Measurements from ENCODE around the gene ERN1.

ERN1 gene

GRCh38 chr17:64077379-64077778 lies 52.6 kb downstream of the ERN1 start:
- H3K4me1 Mint-ChIP-seq (ENCODE audit: low read depth), result peaks cover 42% of the 10 kb centered on the region
- H3K36me3 Mint-ChIP-seq (ENCODE audit: low read depth), result peaks cover 43% of the 10 kb centered on the region
- no peaks in the 10 kb centered on the region for H3K27me3 Mint-ChIP-seq
- no peak overlapping the region for H3K27ac Mint-ChIP-seq
- H3K9me3 Mint-ChIP-seq, result no peaks in the 10 kb centered on the region
- no peak overlapping the region for H3K4me3 Mint-ChIP-seq

GRCh38 chr17:64075913-64076312 lies 54.0 kb downstream of the ERN1 start:
- Mint-ChIP-seq H3K36me3 (ENCODE audit: low read depth) (peaks cover 58% of the 10 kb centered on the region), H3K27ac (peak overlapping the region; percentile 29), H3K9me3 (peaks cover under 1% of the 10 kb centered on the region), H3K4me3 (no peak overlapping the region), H3K27me3 (no peaks in the 10 kb centered on the region), H3K4me1 (ENCODE audit: low read depth) (peaks cover 42% of the 10 kb centered on the region)

GRCh38 chr17:64074704-64075426 lies 55.1 kb downstream of the ERN1 start:
- Mint-ChIP-seq H3K27me3 (no peaks in the 10 kb centered on the region), H3K36me3 (ENCODE audit: low read depth) (peaks cover 68% of the 10 kb centered on the region), H3K27ac (no peak overlapping the region), H3K4me3 (no peak overlapping the region), H3K4me1 (ENCODE audit: low read depth) (peaks cover 34% of the 10 kb centered on the region), H3K9me3 (peaks cover 5% of the 10 kb centered on the region)

- Mint-ChIP-seq H3K4me3 (no peak overlapping the region), H3K36me3 (ENCODE audit: low read depth) (peaks cover 72% of the 10 kb centered on the region)
These were observed 55.9 kb downstream of the ERN1 start for GRCh38 chr17:64073771-64074703.

GRCh38 chr17:64071111-64071510 lies 58.8 kb downstream of the ERN1 start:
- Mint-ChIP-seq H3K4me1 (ENCODE audit: low read depth) (peaks cover 34% of the 10 kb centered on the region), H3K27ac (peak overlapping the region; percentile 13), H3K9me3 (peaks cover 5% of the 10 kb centered on the region), H3K36me3 (ENCODE audit: low read depth) (peaks cover 84% of the 10 kb centered on the region), H3K27me3 (no peaks in the 10 kb centered on the region), H3K4me3 (no peak overlapping the region)

More at GRCh38 chr17:64073771-64074703, 55.9 kb downstream of the ERN1 start:
- H3K4me1 Mint-ChIP-seq (ENCODE audit: low read depth), result peaks cover 29% of the 10 kb centered on the region
- peaks cover 5% of the 10 kb centered on the region for H3K9me3 Mint-ChIP-seq
- no peaks in the 10 kb centered on the region for H3K27me3 Mint-ChIP-seq
- H3K27ac Mint-ChIP-seq, result peak overlapping the region; percentile 36

- Mint-ChIP-seq H3K4me3 (no peak overlapping the region), H3K27me3 (no peaks in the 10 kb centered on the region), H3K9me3 (peaks cover 5% of the 10 kb centered on the region), H3K27ac (no peak overlapping the region), H3K4me1 (ENCODE audit: low read depth) (peaks cover 32% of the 10 kb centered on the region), H3K36me3 (ENCODE audit: low read depth) (peaks cover 81% of the 10 kb centered on the region)
These were observed 59.7 kb downstream of the ERN1 start for GRCh38 chr17:64070213-64070612.

GRCh38 chr17:64069143-64069542 lies 60.8 kb downstream of the ERN1 start:
- peaks cover 85% of the 10 kb centered on the region for H3K36me3 Mint-ChIP-seq (ENCODE audit: low read depth)
- no peaks in the 10 kb centered on the region for H3K27me3 Mint-ChIP-seq

GRCh38 chr17:64067657-64068056 lies 62.3 kb downstream of the ERN1 start:
- Mint-ChIP-seq H3K4me1 (ENCODE audit: low read depth) (peaks cover 47% of the 10 kb centered on the region), H3K27ac (peak overlapping the region; percentile 92), H3K36me3 (ENCODE audit: low read depth) (peaks cover 89% of the 10 kb centered on the region), H3K4me3 (peak overlapping the region; percentile 71), H3K9me3 (peaks cover 5% of the 10 kb centered on the region), H3K27me3 (no peaks in the 10 kb centered on the region)

More at GRCh38 chr17:64069143-64069542, 60.8 kb downstream of the ERN1 start:
- H3K4me3 Mint-ChIP-seq, result no peak overlapping the region
- H3K4me1 Mint-ChIP-seq (ENCODE audit: low read depth), result peaks cover 37% of the 10 kb centered on the region
- peaks cover 5% of the 10 kb centered on the region for H3K9me3 Mint-ChIP-seq
- H3K27ac Mint-ChIP-seq, result no peak overlapping the region

- H3K36me3 Mint-ChIP-seq (ENCODE audit: low read depth), result peaks cover 84% of the 10 kb centered on the region
- H3K27me3 Mint-ChIP-seq, result no peaks in the 10 kb centered on the region
- peak overlapping the region; percentile 71 for H3K4me3 Mint-ChIP-seq
- H3K9me3 Mint-ChIP-seq, result peaks cover 5% of the 10 kb centered on the region
- H3K27ac Mint-ChIP-seq, result peak overlapping the region; percentile 92
- peaks cover 54% of the 10 kb centered on the region for H3K4me1 Mint-ChIP-seq (ENCODE audit: low read depth)
These were observed 63.2 kb downstream of the ERN1 start for GRCh38 chr17:64066716-64067115.

- peaks cover 70% of the 10 kb centered on the region for H3K4me1 Mint-ChIP-seq (ENCODE audit: low read depth)
- H3K27ac Mint-ChIP-seq, result no peak overlapping the region
- H3K27me3 Mint-ChIP-seq, result no peaks in the 10 kb centered on the region
- H3K9me3 Mint-ChIP-seq, result no peaks in the 10 kb centered on the region
- H3K4me3 Mint-ChIP-seq, result peak overlapping the region; percentile 32
- peaks cover 81% of the 10 kb centered on the region for H3K36me3 Mint-ChIP-seq (ENCODE audit: low read depth)
These were observed 64.8 kb downstream of the ERN1 start for GRCh38 chr17:64065161-64065560.

GRCh38 chr17:64064331-64064730 lies 65.6 kb downstream of the ERN1 start:
- no peaks in the 10 kb centered on the region for H3K27me3 Mint-ChIP-seq
- H3K27ac Mint-ChIP-seq, result no peak overlapping the region
- peaks cover 73% of the 10 kb centered on the region for H3K4me1 Mint-ChIP-seq (ENCODE audit: low read depth)
- no peaks in the 10 kb centered on the region for H3K9me3 Mint-ChIP-seq
- H3K36me3 Mint-ChIP-seq (ENCODE audit: low read depth), result peaks cover 79% of the 10 kb centered on the region
- H3K4me3 Mint-ChIP-seq, result peak overlapping the region; percentile 32

GRCh38 chr17:64063766-64064224 lies 66.1 kb downstream of the ERN1 start:
- Mint-ChIP-seq H3K4me3 (peak overlapping the region; percentile 33), H3K27me3 (no peaks in the 10 kb centered on the region), H3K36me3 (ENCODE audit: low read depth) (peaks cover 79% of the 10 kb centered on the region), H3K9me3 (no peaks in the 10 kb centered on the region), H3K27ac (peak overlapping the region; percentile 23), H3K4me1 (ENCODE audit: low read depth) (peaks cover 74% of the 10 kb centered on the region)

- no peaks in the 10 kb centered on the region for H3K9me3 Mint-ChIP-seq
- H3K27me3 Mint-ChIP-seq, result no peaks in the 10 kb centered on the region
- H3K27ac Mint-ChIP-seq, result peak overlapping the region; percentile 59
- H3K4me3 Mint-ChIP-seq, result peak overlapping the region; percentile 38
- H3K4me1 Mint-ChIP-seq (ENCODE audit: low read depth), result peaks cover 81% of the 10 kb centered on the region
- peaks cover 79% of the 10 kb centered on the region for H3K36me3 Mint-ChIP-seq (ENCODE audit: low read depth)
These were observed 66.9 kb downstream of the ERN1 start for GRCh38 chr17:64063088-64063487.

- H3K27me3 Mint-ChIP-seq, result no peaks in the 10 kb centered on the region
- no peaks in the 10 kb centered on the region for H3K9me3 Mint-ChIP-seq
- peaks cover 72% of the 10 kb centered on the region for H3K36me3 Mint-ChIP-seq (ENCODE audit: low read depth)
- peak overlapping the region; percentile 80 for H3K27ac Mint-ChIP-seq
- H3K4me3 Mint-ChIP-seq, result peak overlapping the region; percentile 3
- peaks cover 76% of the 10 kb centered on the region for H3K4me1 Mint-ChIP-seq (ENCODE audit: low read depth)
These were observed 68.6 kb downstream of the ERN1 start for GRCh38 chr17:64061178-64061898.
